Astrocyte (in vitro differentiated cells and primary cell): ENCODE data around the gene POU4F2.
A peak's percentile ranks its signal among the peaks of the same experiment; 100 is the strongest.

Experiments
- EZH2 ChIP-seq: IDR thresholded peaks from 2 replicates; pipeline ENCODE4 v1.6.1; 2012; ENCODE audit warnings: mild to moderate bottlenecking, low read length, inconsistent platforms; ENCODE audit not compliant: insufficient read depth
- TF ChIP-seq, protein P1 (sequence below): IDR thresholded peaks from 2 replicates; pipeline ENCODE4 v1.5.1; 2011; ENCODE audit warnings: low read depth, mild to moderate bottlenecking, inconsistent platforms, low read length, moderate library complexity; ENCODE audit not compliant: insufficient read depth

DNA sequence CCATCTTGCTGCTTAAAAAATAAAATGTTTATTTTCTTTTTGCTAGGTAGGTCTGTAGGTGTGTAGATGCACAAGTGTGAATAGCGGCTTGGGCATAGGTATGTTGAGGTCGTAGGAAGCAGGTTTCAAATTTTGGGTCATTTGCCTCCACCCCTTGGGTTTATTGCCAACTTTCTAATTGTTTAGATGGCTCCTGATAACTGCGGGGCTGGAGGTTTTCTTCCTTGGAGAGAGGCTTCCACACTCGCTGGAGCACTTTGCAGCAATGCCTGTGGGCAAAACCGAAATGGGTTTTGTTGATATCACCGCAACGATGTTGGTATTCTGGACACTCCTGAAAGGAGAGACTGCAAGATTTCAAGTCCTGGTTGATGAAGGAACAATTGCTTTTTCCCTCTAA, 3.9 kb upstream of the POU4F2 start:
- TF ChIP-seq, protein P1, sequence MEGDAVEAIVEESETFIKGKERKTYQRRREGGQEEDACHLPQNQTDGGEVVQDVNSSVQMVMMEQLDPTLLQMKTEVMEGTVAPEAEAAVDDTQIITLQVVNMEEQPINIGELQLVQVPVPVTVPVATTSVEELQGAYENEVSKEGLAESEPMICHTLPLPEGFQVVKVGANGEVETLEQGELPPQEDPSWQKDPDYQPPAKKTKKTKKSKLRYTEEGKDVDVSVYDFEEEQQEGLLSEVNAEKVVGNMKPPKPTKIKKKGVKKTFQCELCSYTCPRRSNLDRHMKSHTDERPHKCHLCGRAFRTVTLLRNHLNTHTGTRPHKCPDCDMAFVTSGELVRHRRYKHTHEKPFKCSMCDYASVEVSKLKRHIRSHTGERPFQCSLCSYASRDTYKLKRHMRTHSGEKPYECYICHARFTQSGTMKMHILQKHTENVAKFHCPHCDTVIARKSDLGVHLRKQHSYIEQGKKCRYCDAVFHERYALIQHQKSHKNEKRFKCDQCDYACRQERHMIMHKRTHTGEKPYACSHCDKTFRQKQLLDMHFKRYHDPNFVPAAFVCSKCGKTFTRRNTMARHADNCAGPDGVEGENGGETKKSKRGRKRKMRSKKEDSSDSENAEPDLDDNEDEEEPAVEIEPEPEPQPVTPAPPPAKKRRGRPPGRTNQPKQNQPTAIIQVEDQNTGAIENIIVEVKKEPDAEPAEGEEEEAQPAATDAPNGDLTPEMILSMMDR, result no peak
- TF ChIP-seq EZH2, result peak; percentile 10
